ENCODE data around the gene PLAC9.

The PLAC9 gene

DNA sequence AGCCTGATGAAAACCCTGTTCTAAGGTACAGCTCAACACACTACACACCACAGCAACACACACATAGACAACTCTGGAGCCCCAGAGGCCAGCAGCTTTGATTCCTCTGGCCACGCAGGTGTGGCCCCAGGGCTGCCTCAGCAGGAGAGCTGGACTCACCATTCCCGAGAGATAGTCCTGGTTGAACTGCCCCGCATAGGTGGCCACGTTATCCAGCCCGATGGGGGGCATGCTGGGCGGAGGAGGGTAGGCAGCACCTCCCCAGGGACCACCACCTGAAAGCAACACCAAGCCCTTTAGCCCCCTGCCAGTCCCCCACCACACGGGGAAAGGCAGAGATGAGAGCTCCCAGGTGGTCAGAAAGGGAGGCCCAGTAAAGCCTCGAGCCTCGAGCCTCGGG lies 38.1 kb downstream of the PLAC9 start:
- H3K27ac ChIP-seq: peak overlapping the region; percentile 96
- TF ChIP-seq, protein P1, sequence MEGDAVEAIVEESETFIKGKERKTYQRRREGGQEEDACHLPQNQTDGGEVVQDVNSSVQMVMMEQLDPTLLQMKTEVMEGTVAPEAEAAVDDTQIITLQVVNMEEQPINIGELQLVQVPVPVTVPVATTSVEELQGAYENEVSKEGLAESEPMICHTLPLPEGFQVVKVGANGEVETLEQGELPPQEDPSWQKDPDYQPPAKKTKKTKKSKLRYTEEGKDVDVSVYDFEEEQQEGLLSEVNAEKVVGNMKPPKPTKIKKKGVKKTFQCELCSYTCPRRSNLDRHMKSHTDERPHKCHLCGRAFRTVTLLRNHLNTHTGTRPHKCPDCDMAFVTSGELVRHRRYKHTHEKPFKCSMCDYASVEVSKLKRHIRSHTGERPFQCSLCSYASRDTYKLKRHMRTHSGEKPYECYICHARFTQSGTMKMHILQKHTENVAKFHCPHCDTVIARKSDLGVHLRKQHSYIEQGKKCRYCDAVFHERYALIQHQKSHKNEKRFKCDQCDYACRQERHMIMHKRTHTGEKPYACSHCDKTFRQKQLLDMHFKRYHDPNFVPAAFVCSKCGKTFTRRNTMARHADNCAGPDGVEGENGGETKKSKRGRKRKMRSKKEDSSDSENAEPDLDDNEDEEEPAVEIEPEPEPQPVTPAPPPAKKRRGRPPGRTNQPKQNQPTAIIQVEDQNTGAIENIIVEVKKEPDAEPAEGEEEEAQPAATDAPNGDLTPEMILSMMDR (conservative IDR thresholded peaks at IDR 0.05): no peak

DNA sequence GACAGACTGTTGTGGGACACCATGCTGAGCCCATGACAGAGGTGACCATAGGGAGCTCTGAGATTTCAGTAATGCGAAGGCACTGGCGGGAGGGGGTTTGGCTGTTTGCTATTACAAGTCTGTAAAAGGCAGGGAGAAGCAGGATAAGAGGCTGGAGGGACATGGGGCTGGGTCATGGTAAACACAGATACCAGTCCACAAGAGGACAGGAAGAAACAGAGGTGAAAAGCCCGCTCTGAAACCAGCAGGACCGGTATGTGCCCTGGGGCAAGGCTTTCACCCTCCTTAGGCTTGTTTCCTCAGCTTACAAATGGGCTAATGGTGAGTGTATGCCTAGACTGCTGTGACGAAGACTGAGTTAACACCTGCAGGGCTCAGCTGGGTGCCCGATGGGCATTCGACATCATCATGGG lies 38.7 kb downstream of the PLAC9 start:
- H3K27ac ChIP-seq: peak overlapping the region; percentile 96
- TF ChIP-seq, protein P1 (conservative IDR thresholded peaks at IDR 0.05): no peak

DNA sequence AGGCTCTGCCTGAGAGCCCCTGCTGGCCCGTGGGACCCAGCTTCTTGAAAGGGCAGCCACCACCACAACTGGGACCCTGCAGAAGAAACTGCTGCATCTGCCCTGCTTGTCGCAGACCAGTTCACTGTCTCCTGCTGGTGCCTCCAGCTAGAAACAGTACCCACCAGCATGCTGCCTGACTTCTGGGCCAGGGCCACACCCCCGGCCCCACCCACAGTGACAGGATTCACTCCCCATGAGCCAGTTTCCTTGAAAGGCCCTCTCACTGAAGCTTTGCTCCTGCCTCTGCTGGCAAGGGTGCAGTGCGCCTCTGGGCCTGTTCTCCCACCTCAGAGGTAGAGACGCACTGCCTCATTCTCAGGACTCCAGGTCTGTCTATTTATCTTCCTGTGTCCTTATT lies 40.4 kb downstream of the PLAC9 start:
- TF ChIP-seq, protein P1 (conservative IDR thresholded peaks at IDR 0.05): no peak
- peak overlapping the region; percentile 96 for H3K27ac ChIP-seq

DNA sequence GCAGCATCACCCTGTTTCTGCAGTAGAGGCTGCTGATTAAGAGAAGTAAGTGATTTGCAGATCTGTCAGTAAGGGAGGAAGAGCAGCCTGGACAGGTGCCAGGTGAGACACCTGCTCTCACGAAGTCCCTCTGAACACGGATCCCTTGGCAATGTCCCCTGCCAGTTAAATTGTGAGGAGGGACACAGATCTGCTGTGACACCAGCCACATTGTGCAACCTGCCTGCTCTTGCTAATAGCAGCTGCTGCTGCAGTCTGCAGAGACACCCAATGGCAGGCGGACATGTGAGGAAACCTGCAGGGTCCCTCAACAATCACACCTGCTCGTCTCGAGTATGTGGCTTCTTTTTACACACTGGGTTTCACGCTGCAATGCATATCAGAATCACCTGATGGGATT lies 40.9 kb downstream of the PLAC9 start:
- TF ChIP-seq, protein P1 (conservative IDR thresholded peaks at IDR 0.05): no peak
- H3K27ac ChIP-seq: peak overlapping the region; percentile 96

DNA sequence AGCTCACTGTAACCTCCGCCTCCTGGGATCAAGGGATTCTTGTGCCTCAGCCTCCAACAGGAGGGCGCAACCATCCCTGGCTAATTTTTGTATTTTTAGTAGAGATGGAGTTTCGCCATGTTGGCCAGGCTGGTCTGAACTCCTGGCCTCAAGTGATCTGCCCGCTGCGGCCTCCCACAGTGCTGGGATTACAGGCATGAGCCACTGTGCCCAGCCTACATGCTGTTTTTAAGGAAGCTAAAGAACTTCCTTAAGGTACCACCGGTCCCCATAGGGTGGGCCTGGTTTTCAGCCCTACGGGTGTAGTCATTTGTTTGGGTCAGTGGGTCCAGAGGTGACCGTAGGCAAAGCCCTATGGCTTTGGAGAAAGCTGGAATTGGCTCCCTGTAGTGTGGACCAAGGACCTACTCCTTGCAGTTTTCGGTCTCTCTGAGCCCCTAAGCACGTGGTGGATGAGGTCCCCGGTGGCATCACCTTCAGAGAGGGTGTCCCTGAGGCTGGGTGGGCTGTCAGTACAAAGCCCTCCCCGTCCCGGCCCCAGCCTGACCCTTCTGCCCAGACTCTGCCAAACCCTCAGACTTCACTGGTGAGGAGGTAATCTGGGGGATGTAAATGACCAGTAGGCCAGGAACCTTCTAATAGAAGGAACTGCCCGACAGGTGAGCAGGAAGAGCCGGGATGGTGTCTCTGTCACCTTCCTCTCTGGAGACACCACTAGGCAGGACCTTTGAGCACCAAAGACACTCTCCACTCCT lies 42.3 kb downstream of the PLAC9 start:
- H3K27ac ChIP-seq: peak overlapping the region; percentile 96
- TF ChIP-seq, protein P1 (conservative IDR thresholded peaks at IDR 0.05): no peak

DNA sequence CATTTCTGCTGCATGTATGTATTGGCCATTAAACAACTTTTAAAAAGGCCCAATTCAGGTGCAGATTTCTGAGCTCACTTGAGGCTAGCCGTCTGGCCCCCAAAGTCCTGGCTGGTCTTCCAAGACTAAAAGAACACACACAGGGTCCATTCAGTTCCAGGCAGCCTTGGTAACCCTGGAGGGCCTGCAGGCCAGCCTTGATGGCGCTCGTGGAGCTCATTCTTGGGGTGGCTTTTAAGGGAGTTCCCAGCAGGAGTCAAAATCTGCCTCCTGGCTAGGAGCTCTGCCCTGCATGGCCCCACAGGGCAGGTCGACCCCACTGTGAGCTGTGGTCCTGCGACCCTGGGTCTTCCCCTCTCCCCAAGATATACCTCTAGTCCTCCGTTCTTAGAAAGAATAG lies 44.0 kb downstream of the PLAC9 start:
- H3K27ac ChIP-seq: no peak overlapping the region
- TF ChIP-seq, protein P1 (conservative IDR thresholded peaks at IDR 0.05): no peak

DNA sequence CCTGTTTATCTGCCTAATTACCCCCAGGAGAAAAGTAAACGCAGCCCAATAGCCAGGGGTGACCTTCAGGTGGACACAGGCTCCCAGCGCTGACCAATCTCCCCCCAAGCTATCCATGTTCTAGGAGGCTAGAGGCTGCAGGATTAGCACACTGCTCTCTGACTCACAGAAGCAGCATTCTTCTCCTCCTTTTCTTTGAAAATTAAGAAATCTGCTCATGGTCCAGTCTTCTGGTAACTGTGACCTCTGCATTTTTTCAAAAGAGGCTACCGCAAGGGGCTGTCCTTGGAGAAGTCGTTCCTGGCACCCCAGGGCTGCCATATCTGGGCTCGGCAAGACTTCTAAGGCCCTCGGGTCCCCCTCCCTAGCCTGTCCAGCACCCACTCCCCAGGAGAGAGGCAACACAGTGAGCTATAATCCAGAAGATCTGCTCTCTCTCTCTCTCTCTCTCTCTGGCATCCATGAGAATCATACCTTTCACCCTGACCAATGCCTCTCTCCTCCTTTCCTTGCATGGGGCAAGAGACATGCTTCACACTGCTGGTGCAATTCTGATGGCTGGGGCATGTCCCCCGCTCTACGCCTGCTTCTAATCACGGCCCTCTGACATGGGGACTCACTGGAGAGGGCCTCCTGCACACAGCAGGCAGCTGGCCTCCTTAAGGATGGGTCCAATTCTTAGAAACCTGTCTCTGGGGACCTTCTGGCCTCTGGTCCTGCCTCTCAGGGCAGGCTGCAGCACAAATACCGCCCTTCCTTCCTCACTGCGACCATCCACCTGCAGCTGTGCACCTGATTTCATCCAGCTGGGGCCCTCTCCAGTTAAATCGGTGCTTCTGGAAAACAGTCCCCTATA lies 45.5 kb downstream of the PLAC9 start:
- TF ChIP-seq, protein P1 (conservative IDR thresholded peaks at IDR 0.05): no peak
- no peak overlapping the region for H3K27ac ChIP-seq
